DOHH2 (cell line): ENCODE data around the gene HBG2.
"Not testable (repeated sequence)": the region's sequence is repeated elsewhere in the genome, so short reads cannot be mapped to it uniquely, and the experiment has no call there.

Source experiments
- H3F3A ChIP-seq: fragments of 200-600 bp; sonication (generic), shearing (Covaris generic); 2 replicates; pipeline ENCODE4 v1.6.0; 2016; ENCODE audit warnings: antibody characterized with exemption, mild to moderate bottlenecking; ENCODE audit not compliant: control insufficient read depth, insufficient read depth
- H3K27ac ChIP-seq: fragments of 200-600 bp; sonication (generic); 2 replicates; pipeline ENCODE4 v1.5.1; 2014; ENCODE audit warnings: low read depth, mild to moderate bottlenecking, low read length, moderate library complexity
- H3K27me3 ChIP-seq: fragments of 200-600 bp; sonication (generic); 2 replicates; pipeline ENCODE4 v1.6.1; 2014; ENCODE audit warnings: mild to moderate bottlenecking, low read length, mixed read lengths; ENCODE audit not compliant: control insufficient read depth
- H3K36me3 ChIP-seq: fragments of 200-600 bp; sonication (generic); 2 replicates; pipeline ENCODE4 v1.6.1; 2014; ENCODE audit warnings: mild to moderate bottlenecking, low read length, moderate library complexity, mixed read lengths; ENCODE audit not compliant: control insufficient read depth
- H3K4me1 ChIP-seq: fragments of 200-600 bp; sonication (generic); 2 replicates; pipeline ENCODE4 v1.6.1; 2014; ENCODE audit warnings: mild to moderate bottlenecking, low read length, mixed read lengths; ENCODE audit not compliant: control insufficient read depth
- H3K4me2 ChIP-seq: fragments of 200-600 bp; sonication (generic); 2 replicates; pipeline ENCODE4 v1.6.0; 2014; ENCODE audit warnings: mild to moderate bottlenecking, low read length, moderate library complexity
- H3K4me3 ChIP-seq: fragments of 200-600 bp; sonication (generic); 2 replicates; pipeline ENCODE4 v1.5.1; 2014; ENCODE audit warnings: mild to moderate bottlenecking, low read length, mixed read lengths
- H3K79me2 ChIP-seq: fragments of 200-600 bp; sonication (generic); 2 replicates; pipeline ENCODE4 v1.6.1; 2014; ENCODE audit warnings: mild to moderate bottlenecking, low read length, mixed read lengths; ENCODE audit not compliant: control insufficient read depth
- H3K9me2 ChIP-seq: fragments of 200-600 bp; sonication (generic); replicated peaks from 2 replicates; pipeline ENCODE4 v1.6.1; 2014; ENCODE audit warnings: mild to moderate bottlenecking, low read length, mixed read lengths; ENCODE audit not compliant: control insufficient read depth
- H3K9me3 ChIP-seq: fragments of 200-600 bp; sonication (generic); 2 replicates; pipeline ENCODE4 v1.6.1; 2014; ENCODE audit warnings: antibody characterized with exemption, low read length, mixed read lengths; ENCODE audit not compliant: control insufficient read depth, insufficient read depth
- H4K20me1 ChIP-seq: fragments of 200-600 bp; sonication (generic); 2 replicates; pipeline ENCODE4 v1.6.0; 2014; ENCODE audit warnings: low read depth, mild to moderate bottlenecking, antibody characterized with exemption, low read length, moderate library complexity; ENCODE audit not compliant: control insufficient read depth, insufficient read depth
- CTCF ChIP-seq: fragments of 200-600 bp; sonication (generic); IDR thresholded peaks from one replicate; pipeline ENCODE4 v1.5.1; 2014; ENCODE audit warnings: antibody characterized with exemption, mild to moderate bottlenecking, low read depth, low read length; ENCODE audit not compliant: poor library complexity, severe bottlenecking
- EZH2phosphoT487 ChIP-seq: fragments of 200-600 bp; sonication (generic); IDR thresholded peaks from 2 replicates; pipeline ENCODE4 v1.6.1; 2017; ENCODE audit warnings: borderline replicate concordance, mild to moderate bottlenecking, antibody characterized with exemption, low read length, moderate library complexity, mixed read lengths

The HBG2 gene

GRCh38 chr11:5254646-5255413, at the start of gene HBG2:
Gene HBG2 (minus strand): TSS chr11:5254781. CDS start chr11:5254728, 53 bp downstream.
- not testable (repeated sequence) for H4K20me1 ChIP-seq, H3K4me1 ChIP-seq, H3K27me3 ChIP-seq, H3K9me3 ChIP-seq, H3K36me3 ChIP-seq, H3K9me2 ChIP-seq, H3K4me3 ChIP-seq, H3K27ac ChIP-seq, H3K79me2 ChIP-seq, H3K4me2 ChIP-seq, H3F3A ChIP-seq

- Histone ChIP-seq H3K27me3 (no peaks in the 10 kb centered on the region), H3K9me3 (no peaks in the 10 kb centered on the region), H3K79me2 (no peaks in the 10 kb centered on the region), H4K20me1 (no peaks in the 10 kb centered on the region), H3K9me2 (no peaks in the 10 kb centered on the region), H3F3A (no peaks in the 10 kb centered on the region), H3K36me3 (no peaks in the 10 kb centered on the region), H3K4me2 (no peak overlapping the region), H3K4me1 (no peaks in the 10 kb centered on the region), H3K27ac (no peak overlapping the region), H3K4me3 (no peak overlapping the region)
- TF ChIP-seq CTCF: no peak
- TF ChIP-seq EZH2phosphoT487: no peak
Observed at GRCh38 chr11:5304046-5304445, 49.5 kb upstream of the HBG2 start.

GRCh38 chr11:5303626-5304025, 49.0 kb upstream of the HBG2 start:
- Histone ChIP-seq H3K9me2 (no peaks in the 10 kb centered on the region), H3F3A (no peaks in the 10 kb centered on the region), H3K27me3 (no peaks in the 10 kb centered on the region), H3K27ac (no peak overlapping the region), H3K4me3 (no peak overlapping the region), H3K36me3 (no peaks in the 10 kb centered on the region), H4K20me1 (no peaks in the 10 kb centered on the region), H3K4me1 (no peaks in the 10 kb centered on the region), H3K79me2 (no peaks in the 10 kb centered on the region), H3K9me3 (no peaks in the 10 kb centered on the region), H3K4me2 (no peak overlapping the region)
- TF ChIP-seq EZH2phosphoT487: no peak
- no peak for TF ChIP-seq CTCF

- no peaks in the 10 kb centered on the region for H3K9me3 ChIP-seq
- H3F3A ChIP-seq: no peaks in the 10 kb centered on the region
- no peaks in the 10 kb centered on the region for H3K36me3 ChIP-seq
- no peaks in the 10 kb centered on the region for H3K27me3 ChIP-seq
- no peak within 1 kb of the TSS for H3K4me3 ChIP-seq
- H3K27ac ChIP-seq: no peak within 1 kb of the TSS
- H3K79me2 ChIP-seq: no peaks in the 10 kb centered on the region
- H3K4me2 ChIP-seq: no peak within 1 kb of the TSS
- no peaks in the 10 kb centered on the region for H3K9me2 ChIP-seq
- no peaks in the 10 kb centered on the region for H4K20me1 ChIP-seq
- TF ChIP-seq CTCF (no peak), EZH2phosphoT487 (no peak)
- H3K4me1 ChIP-seq: no peaks in the 10 kb centered on the region
Observed at GRCh38 chr11:5301846-5302245, 47.3 kb upstream of the HBG2 start, which contains the start of gene OR51B4. Gene OR51B4 (minus strand): TSS chr11:5301946. CDS start chr11:5301946, 0 bp downstream.
